ENCODE results near the gene FSHR.

DNA sequence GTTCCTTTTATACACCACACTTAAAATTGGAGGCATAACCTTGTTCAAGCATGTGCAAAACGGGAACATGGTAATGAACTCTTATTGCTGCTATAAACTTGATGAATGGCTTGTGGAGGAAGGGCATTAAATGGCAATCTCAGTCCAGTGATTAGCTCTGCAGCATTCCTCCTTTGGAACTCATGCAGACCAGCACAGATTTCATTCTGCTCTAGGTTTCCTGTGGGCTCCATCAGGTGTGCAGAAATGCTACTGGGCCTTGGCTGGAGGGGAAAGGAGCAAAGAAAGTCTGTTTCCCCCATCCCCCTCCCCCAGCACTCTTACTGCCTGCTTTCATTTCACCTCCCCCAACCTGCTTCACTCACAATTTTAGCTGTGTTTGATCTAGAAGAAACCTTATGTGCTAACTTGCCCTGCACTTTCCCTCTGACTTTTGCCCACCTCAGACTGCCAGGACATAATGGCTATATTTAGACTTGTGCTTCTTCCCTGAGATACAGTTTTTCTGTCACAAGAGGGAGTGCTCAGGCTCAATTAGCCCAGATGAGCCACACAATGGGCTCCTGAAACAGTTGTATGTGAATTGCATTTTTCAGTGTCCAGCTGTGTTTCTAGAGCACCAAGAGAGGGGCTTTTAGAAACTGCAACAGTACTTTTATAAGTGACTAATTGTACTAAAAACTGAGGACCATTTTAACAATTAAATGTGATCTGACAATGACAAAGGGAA lies 109.8 kb downstream of the FSHR start:
- TF ChIP-seq, protein P1, sequence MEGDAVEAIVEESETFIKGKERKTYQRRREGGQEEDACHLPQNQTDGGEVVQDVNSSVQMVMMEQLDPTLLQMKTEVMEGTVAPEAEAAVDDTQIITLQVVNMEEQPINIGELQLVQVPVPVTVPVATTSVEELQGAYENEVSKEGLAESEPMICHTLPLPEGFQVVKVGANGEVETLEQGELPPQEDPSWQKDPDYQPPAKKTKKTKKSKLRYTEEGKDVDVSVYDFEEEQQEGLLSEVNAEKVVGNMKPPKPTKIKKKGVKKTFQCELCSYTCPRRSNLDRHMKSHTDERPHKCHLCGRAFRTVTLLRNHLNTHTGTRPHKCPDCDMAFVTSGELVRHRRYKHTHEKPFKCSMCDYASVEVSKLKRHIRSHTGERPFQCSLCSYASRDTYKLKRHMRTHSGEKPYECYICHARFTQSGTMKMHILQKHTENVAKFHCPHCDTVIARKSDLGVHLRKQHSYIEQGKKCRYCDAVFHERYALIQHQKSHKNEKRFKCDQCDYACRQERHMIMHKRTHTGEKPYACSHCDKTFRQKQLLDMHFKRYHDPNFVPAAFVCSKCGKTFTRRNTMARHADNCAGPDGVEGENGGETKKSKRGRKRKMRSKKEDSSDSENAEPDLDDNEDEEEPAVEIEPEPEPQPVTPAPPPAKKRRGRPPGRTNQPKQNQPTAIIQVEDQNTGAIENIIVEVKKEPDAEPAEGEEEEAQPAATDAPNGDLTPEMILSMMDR (conservative IDR thresholded peaks at IDR 0.05; ENCODE audit: low read depth, low read length), result no peak
- TF ChIP-seq POLR2A (IDR thresholded peaks at IDR 0.05; ENCODE audit: low read depth, low read length), result no peak
- no peak for TF ChIP-seq CHD1 (IDR thresholded peaks at IDR 0.05; ENCODE audit: low read depth, low read length)
- TF ChIP-seq CEBPB (IDR thresholded peaks at IDR 0.05; ENCODE audit: low read depth, low read length), result no peak
- TF ChIP-seq RFX5 (IDR thresholded peaks at IDR 0.05; ENCODE audit: low read depth, low read length), result no peak
- no peak for TF ChIP-seq MAFK (IDR thresholded peaks at IDR 0.05; ENCODE audit: low read depth, low read length)
- no peak for TF ChIP-seq USF2 (IDR thresholded peaks at IDR 0.05; ENCODE audit: low read depth, low read length)

Data from IMR-90 (cell line).